ENCODE measurements around the gene PTPRO. TPM values are rescaled to one million over a fixed set of nuclear protein-coding genes. Genes with fewer than 3 reads are reported as not detected.

PTPRO gene
- polyA plus RNA-seq, 10 donors = 0.99 to 2.3 (median 1.4) TPM

DNA sequence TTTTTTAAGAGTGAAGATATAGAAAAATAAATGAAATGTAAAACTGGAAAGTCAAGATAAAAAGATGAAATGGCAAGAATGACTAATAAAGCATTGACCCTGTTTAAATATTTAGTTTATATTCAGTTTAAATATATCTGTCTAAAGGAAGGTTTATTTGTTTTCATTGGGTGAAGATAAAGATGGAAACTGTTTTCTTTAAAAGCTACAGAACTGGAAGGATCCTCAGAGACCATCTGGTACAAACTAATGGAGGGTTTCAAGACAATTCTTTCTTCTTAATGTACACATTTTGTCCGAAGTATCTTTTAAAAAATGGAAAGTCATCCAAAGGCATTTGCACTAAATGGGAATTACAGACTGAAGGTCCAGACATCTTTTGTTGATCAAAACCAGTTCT is 324.3 kb downstream of the PTPRO start:
- DNase-seq = no peak

Other genes starting within 250 kb of the PTPRO start
- gene RERG, start 101.1 kb upstream of the PTPRO start, polyA plus RNA-seq (ENCODE audit: insufficient read length in 10 of 10) = 10 to 100 TPM in 1 of 10 donors, 1 to 10 TPM in 9; 5.9 to 11.1 (median 7.2) TPM

Measured in muscle of back (tissue), 11 donors.